AG04450 (cell line): ENCODE measurements around the gene WDR7. TPM values are rescaled to one million over a fixed set of nuclear protein-coding genes. Genes with fewer than 3 reads are reported as not detected.

Source experiments
- CTCF ChIA-PET: fragments of 300-600, 350-600 bp; formaldehyde crosslinking; extraction: SDS; loops from one replicate; lab custom pipeline; 2022; ENCODE audit warnings: antibody characterized with exemption, inconsistent platforms; lab: Charles Lee
- POLR2A ChIA-PET: fragments of 350-600 bp; formaldehyde crosslinking; extraction: SDS; loops from one replicate; lab custom pipeline; 2021; ENCODE audit warnings: antibody characterized with exemption, inconsistent platforms; lab: Yijun Ruan, JAX
- DNase-seq: peaks from one replicate; pipeline ENCODE4 v3.0.0-alpha.2; 2011; ENCODE audit warnings: low read depth, low spot score
- H3K27ac ChIP-seq: one replicate; pipeline ENCODE4 v1.5.1; 2012; ENCODE audit warnings: low read depth, low read length, control low read depth
- H3K27me3 ChIP-seq: one replicate; pipeline ENCODE4 v1.6.0; 2012; ENCODE audit warnings: low read length; ENCODE audit not compliant: control insufficient read depth, insufficient read depth
- H3K4me3 ChIP-seq: 2 replicates; pipeline ENCODE4 v1.5.1; 2011; ENCODE audit warnings: mild to moderate bottlenecking, low read depth, low read length, control low read depth
- H3K9me3 ChIP-seq: 2 replicates; pipeline ENCODE4 v1.5.1; 2012; ENCODE audit warnings: low read length; ENCODE audit not compliant: control insufficient read depth, insufficient read depth
- polyA plus RNA-seq: library from polyadenylated mRNA; depleted of rRNA; stranded (reverse); fragments of >200 nt; gene quantifications from 2 replicates; pipeline ENCODE4 v1.2.3, GENCODE V29; 2011
- TF ChIP-seq, protein P1 (sequence below): IDR thresholded peaks from 2 replicates; pipeline ENCODE4 v1.5.1; 2011; ENCODE audit warnings: low read depth, low read length, control low read depth, inconsistent platforms

Gene WDR7
- polyA plus RNA-seq, 1 experiment, result 8.1 TPM

DNA sequence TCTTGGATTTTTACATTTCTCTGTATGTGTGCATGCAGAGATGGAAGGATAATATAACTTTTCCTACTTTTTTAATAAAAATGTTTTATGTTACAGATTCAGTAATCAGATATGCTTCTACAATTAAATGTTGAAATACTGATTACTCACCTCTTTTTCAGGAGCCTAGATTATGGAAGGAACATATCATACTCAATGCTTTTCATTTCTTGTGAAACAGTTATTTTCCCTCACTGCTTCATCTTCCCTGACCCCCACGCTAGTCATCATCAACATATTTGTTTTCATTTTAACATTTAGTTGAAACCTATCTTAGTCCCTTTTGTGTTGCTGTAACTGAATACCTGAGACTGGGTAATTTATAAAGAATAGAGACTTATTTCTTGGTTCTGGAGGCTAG lies 190.7 kb downstream of the WDR7 start:
- H3K27ac ChIP-seq, result no peak overlapping the region
- no peaks in the 10 kb centered on the region for H3K9me3 ChIP-seq
- no peak overlapping the region for H3K4me3 ChIP-seq
- TF ChIP-seq, protein P1, sequence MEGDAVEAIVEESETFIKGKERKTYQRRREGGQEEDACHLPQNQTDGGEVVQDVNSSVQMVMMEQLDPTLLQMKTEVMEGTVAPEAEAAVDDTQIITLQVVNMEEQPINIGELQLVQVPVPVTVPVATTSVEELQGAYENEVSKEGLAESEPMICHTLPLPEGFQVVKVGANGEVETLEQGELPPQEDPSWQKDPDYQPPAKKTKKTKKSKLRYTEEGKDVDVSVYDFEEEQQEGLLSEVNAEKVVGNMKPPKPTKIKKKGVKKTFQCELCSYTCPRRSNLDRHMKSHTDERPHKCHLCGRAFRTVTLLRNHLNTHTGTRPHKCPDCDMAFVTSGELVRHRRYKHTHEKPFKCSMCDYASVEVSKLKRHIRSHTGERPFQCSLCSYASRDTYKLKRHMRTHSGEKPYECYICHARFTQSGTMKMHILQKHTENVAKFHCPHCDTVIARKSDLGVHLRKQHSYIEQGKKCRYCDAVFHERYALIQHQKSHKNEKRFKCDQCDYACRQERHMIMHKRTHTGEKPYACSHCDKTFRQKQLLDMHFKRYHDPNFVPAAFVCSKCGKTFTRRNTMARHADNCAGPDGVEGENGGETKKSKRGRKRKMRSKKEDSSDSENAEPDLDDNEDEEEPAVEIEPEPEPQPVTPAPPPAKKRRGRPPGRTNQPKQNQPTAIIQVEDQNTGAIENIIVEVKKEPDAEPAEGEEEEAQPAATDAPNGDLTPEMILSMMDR, result no peak
- no peak for DNase-seq
- ChIA-PET CTCF (no interaction called here), POLR2A (no interaction called here)
- H3K27me3 ChIP-seq, result no peaks in the 10 kb centered on the region

DNA sequence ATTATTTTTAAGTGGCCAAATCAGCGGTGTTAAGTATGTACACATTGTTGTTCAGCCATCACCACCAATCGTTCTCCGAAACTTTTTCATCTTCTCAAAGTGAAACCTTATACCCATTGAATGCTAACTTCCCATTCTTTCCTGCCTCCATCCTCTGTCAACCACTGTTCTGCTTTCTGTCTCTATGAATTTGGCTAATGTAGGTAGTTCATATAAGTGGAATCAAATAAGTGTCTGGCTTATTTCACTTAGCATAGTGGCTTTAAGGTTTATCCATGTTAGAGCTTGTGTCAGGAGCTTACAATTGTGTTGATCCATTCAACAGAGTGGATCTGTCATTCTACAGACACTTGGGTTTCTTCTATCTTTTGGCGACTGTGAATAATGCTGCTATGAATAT lies 192.1 kb downstream of the WDR7 start:
- no peaks in the 10 kb centered on the region for H3K27me3 ChIP-seq
- no peak overlapping the region for H3K27ac ChIP-seq
- POLR2A ChIA-PET, result no interaction called here
- TF ChIP-seq, protein P1, result no peak
- DNase-seq, result no peak
- CTCF ChIA-PET, result no interaction called here
- H3K4me3 ChIP-seq, result no peak overlapping the region
- no peaks in the 10 kb centered on the region for H3K9me3 ChIP-seq

DNA sequence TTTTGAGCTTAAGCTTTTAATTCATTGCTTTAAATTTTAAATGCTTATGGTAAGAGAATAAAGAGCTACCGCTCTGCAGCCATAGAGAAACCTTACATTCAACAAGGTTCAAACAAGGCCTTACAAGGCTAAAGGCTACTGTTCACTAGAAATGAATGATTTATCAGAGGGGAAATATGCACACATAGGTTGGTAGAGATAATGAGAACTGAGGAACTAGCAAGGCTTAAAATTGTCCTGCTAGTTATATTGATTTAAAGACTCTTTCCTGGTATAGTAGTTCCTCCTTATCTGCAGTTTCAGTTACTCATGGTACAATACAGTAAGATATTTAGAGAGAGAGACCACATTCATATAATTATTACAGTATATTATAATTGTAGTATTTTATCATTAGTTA lies 193.4 kb downstream of the WDR7 start:
- Histone ChIP-seq H3K4me3 (no peak overlapping the region), H3K27ac (no peak overlapping the region), H3K9me3 (no peaks in the 10 kb centered on the region), H3K27me3 (no peaks in the 10 kb centered on the region)
- DNase-seq, result no peak
- TF ChIP-seq, protein P1, result no peak
- ChIA-PET POLR2A (no interaction called here), CTCF (no interaction called here)

DNA sequence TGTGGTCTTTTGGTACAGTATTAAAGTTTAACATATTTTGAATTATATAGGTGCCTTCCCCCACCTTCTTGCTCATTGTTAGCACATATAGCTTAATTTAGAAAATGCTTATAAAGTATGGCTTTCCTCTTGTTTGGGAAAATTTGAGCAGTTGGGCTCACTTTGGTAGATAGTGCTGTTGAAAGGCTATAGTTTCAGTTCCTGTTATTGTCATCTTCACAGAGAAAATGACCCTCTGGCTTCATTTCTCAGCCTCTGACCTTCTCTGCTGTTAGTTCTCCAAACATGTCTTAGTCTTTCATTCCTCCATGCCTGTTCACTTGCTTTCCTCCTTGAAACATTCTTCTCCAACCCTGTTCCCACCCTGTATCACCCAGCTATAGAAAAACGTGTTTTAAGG lies 200.6 kb downstream of the WDR7 start:
- Histone ChIP-seq H3K27me3 (no peaks in the 10 kb centered on the region), H3K9me3 (no peaks in the 10 kb centered on the region), H3K27ac (no peak overlapping the region), H3K4me3 (no peak overlapping the region)
- ChIA-PET CTCF (interaction anchor here (1.2 kb wide), 1 partner anchor 17 kb away, joined by 3 read pairs; no protein-coding TSS in a partner anchor), POLR2A (no interaction called here)
- TF ChIP-seq, protein P1, result no peak
- no peak for DNase-seq

- ChIA-PET POLR2A (no interaction called here), CTCF (no interaction called here)
These were observed 202.8 kb downstream of the WDR7 start for GRCh38 chr18:56853961-56854360.

More at GRCh38 chr18:56853961-56854360, 202.8 kb downstream of the WDR7 start:
- TF ChIP-seq, protein P1, result no peak
- no peaks in the 10 kb centered on the region for H3K27me3 ChIP-seq
- no peaks in the 10 kb centered on the region for H3K9me3 ChIP-seq
- H3K27ac ChIP-seq, result no peak overlapping the region
- no peak overlapping the region for H3K4me3 ChIP-seq
- DNase-seq, result no peak
